NAMALWA (cell line): ENCODE results near the gene APPL2.

Experiments used
- DNase-seq: peaks from one replicate; pipeline ENCODE4 v3.0.0-alpha.2; 2015; ENCODE audit warnings: low spot score

APPL2 gene

GRCh38 chr12:105235732-105236476 lies at the start of gene APPL2:
Gene APPL2 (minus strand): TSS chr12:105236174. CDS start chr12:105236012, 162 bp downstream.
- peak; percentile 89 for DNase-seq

- no peak for DNase-seq
Measured at GRCh38 chr12:105285378-105285777, 49.4 kb upstream of the APPL2 start.

- no peak for DNase-seq
Measured at GRCh38 chr12:105281694-105282049, 45.7 kb upstream of the APPL2 start.

- no peak for DNase-seq
Measured at GRCh38 chr12:105280966-105281693, 45.2 kb upstream of the APPL2 start.

GRCh38 chr12:105279460-105280056 lies 43.6 kb upstream of the APPL2 start:
- DNase-seq = peak; percentile 35

- DNase-seq = peak; percentile 25
Measured at GRCh38 chr12:105278043-105278697, 42.2 kb upstream of the APPL2 start.

- DNase-seq = no peak
Measured at GRCh38 chr12:105275997-105276733, 40.2 kb upstream of the APPL2 start.

GRCh38 chr12:105274571-105274970 lies 38.6 kb upstream of the APPL2 start:
- no peak for DNase-seq

GRCh38 chr12:105273601-105274000 lies 37.6 kb upstream of the APPL2 start:
- DNase-seq = no peak

- peak; percentile 15 for DNase-seq
Measured at GRCh38 chr12:105272814-105273416, 36.9 kb upstream of the APPL2 start.

- DNase-seq = no peak
Measured at GRCh38 chr12:105272152-105272551, 36.2 kb upstream of the APPL2 start.

GRCh38 chr12:105271364-105271763 lies 35.4 kb upstream of the APPL2 start:
- no peak for DNase-seq

GRCh38 chr12:105270671-105271255 lies 34.8 kb upstream of the APPL2 start:
- DNase-seq = no peak

GRCh38 chr12:105267711-105268110 lies 31.7 kb upstream of the APPL2 start:
- DNase-seq = no peak

- DNase-seq = no peak
Measured at GRCh38 chr12:105264771-105265170, 28.8 kb upstream of the APPL2 start.

- DNase-seq = no peak
Measured at GRCh38 chr12:105262461-105263184, 26.6 kb upstream of the APPL2 start.

GRCh38 chr12:105261010-105261409 lies 25.0 kb upstream of the APPL2 start:
- DNase-seq = peak; percentile 37

GRCh38 chr12:105259226-105259625 lies 23.3 kb upstream of the APPL2 start:
- no peak for DNase-seq

GRCh38 chr12:105257321-105257728 lies 21.4 kb upstream of the APPL2 start:
- DNase-seq = no peak

- no peak for DNase-seq
Measured at GRCh38 chr12:105256921-105257320, 20.9 kb upstream of the APPL2 start.
